NCI-H774 (cell line): ENCODE data around the gene MAGEC1.
"Not testable (repeated sequence)": the region's sequence is repeated elsewhere in the genome, so short reads cannot be mapped to it uniquely, and the experiment has no call there.

ENCODE experiments used
- DNase-seq: peaks from one replicate; lab custom pipeline; 2025; lab: John Stamatoyannopoulos, UW

Gene MAGEC1, protein sequence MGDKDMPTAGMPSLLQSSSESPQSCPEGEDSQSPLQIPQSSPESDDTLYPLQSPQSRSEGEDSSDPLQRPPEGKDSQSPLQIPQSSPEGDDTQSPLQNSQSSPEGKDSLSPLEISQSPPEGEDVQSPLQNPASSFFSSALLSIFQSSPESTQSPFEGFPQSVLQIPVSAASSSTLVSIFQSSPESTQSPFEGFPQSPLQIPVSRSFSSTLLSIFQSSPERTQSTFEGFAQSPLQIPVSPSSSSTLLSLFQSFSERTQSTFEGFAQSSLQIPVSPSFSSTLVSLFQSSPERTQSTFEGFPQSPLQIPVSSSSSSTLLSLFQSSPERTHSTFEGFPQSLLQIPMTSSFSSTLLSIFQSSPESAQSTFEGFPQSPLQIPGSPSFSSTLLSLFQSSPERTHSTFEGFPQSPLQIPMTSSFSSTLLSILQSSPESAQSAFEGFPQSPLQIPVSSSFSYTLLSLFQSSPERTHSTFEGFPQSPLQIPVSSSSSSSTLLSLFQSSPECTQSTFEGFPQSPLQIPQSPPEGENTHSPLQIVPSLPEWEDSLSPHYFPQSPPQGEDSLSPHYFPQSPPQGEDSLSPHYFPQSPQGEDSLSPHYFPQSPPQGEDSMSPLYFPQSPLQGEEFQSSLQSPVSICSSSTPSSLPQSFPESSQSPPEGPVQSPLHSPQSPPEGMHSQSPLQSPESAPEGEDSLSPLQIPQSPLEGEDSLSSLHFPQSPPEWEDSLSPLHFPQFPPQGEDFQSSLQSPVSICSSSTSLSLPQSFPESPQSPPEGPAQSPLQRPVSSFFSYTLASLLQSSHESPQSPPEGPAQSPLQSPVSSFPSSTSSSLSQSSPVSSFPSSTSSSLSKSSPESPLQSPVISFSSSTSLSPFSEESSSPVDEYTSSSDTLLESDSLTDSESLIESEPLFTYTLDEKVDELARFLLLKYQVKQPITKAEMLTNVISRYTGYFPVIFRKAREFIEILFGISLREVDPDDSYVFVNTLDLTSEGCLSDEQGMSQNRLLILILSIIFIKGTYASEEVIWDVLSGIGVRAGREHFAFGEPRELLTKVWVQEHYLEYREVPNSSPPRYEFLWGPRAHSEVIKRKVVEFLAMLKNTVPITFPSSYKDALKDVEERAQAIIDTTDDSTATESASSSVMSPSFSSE

DNA sequence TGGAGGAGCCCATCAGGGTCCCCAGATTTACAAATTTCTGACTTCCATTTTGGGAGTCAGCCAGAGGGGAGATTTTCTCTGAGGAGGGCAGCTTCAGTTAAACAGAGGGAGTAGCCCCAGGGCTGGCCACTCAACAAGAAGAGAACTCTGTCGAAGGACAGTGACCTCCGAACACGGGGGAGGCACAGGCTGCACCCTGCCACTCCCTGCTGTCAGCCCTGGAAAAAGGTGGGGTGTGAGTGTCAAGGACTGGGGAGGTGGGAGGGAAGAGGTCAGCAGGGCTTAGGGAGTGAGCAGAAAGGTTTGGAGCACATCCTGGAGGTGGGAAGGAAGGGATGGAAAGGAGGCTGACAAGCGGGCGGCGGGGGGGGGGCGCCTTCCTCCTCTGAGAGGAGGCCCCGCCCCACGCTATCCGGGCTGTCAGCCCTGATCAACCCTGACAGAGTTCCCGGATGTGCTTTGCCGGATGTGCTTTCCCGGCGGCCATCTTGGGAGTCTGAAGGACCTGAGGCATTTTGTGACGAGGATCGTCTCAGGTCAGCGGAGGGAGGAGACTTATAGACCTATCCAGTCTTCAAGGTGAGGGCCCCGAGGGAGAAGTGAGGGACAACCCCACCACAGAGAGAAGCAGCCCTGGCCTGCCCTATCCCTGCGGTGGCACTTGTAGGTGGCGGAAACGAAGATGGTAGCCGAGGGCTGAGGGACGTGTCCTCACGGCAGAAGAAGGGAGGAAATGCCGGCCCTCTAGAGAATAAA lies at the start of gene MAGEC1:
Gene MAGEC1 (plus strand): TSS at position 495 of the 756 bp plus-strand sequence. CDS start 1,179 bp downstream, outside the sequence.
- DNase-seq: peak; percentile 73

DNA sequence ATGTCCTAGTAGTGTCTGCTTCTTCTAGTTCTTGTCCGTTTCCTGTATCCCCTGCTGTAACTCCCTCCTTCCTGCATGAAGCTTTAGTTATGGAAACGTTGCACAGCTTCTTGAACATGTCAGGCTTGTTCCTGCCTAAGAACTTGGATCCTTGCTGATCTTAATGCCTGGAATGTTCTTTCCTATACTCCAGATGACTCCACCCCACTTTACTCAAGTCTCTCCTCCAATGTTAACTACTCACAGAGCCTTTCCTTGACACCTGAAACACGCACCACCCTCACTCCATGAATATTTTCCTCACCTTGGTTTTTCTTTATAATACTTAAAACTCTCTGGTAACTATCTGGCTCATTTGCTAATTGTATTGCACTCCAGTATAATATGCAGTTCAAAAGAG lies 46.2 kb upstream of the MAGEC1 start:
- no peak for DNase-seq

DNA sequence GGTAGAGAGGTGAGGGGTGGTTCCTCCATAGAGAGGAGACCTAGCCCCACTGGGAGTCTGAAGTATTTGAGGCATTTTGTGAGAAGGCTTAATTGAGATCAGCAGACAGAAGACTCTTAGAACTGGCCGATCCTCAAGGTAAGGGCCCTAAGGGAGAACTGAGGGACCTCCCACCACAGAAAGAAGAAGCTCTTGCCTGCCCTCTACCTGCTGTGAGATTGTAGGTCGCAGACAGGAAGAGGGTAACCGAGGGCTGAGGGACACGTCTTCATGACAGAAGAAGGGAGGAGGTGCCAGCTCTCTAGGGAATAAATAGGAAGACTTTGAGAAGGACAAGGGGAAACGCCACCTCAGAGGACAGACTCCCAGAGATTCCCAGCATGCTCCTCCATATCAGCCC lies 24.1 kb upstream of the MAGEC1 start:
- no peak for DNase-seq

DNA sequence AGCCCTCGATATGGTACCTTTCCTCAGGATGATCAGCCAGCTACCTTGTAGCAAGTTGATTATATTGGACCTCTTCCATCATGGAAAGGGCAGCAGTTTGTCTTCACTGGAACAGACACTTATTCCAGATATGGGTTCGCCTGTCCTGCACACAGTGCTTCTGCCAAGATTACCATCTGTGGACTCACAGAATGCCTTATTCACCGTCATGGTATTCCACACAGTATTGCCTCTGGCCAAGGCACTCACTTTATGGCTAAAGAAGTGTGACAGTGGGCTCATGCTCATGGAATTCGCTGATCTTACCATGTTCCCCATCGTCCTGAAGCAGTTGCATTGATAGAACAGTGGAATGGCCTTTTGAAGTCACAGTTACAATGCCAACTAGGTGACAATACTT lies 14.9 kb upstream of the MAGEC1 start:
- DNase-seq: not testable (repeated sequence)

DNA sequence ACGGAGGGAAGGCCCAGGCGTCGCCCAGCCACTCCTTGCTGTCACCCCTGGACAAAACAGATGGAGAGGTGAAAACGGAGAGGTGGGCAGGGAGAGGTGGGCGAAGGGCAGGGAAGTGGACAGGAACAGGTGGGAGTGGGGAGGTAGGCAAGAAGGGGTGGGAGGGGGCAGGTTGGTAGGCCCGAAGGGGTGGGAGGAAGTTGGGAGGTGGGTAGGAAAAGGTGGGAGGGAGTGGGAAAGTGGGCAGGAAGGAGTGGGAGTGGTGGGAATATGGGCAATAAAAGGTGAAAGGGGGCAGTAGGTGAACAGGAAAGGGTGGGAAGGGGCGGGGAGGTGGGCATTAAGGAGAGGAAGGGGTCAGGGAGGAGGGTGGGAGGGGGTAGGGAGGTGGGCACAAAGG lies 9.0 kb upstream of the MAGEC1 start:
- DNase-seq: no peak

DNA sequence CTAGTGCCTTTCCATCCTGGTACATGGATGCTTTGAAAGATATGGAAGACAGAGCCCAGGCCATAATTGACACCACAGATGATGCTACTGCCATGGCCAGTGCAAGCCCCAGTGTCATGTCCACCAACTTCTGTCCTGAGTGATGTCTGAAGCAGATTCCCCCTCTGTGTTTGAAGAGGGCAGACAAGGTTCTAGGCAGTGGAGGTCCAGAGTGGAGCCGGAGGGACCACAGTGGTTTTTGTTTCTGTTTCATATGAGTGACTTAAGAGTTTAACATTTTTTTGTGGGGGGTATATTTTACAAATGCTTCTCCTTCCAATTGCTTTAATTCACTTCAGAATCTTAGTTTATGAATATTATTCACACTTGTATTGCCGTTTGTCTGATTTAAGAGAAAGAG lies 6.0 kb upstream of the MAGEC1 start:
- no peak for DNase-seq

DNA sequence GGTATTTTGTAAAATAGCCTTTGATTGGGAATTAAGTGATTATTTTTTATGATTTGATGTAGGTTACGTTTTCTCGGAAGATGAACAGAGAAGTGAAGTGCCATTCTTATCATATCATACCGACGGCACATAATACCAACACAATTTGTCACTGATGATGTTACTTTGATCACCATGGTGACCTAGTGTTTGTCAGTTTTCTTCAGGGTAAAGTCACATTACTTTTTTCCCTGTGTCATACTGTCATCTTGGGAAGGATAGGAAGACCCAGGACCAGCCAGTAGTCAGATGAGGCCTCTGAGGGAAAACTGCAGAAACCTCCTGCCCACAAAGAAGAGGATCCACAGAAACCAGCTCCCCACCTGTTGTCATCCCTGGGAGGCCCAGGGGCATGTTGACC lies 1.3 kb upstream of the MAGEC1 start:
- DNase-seq: no peak

DNA sequence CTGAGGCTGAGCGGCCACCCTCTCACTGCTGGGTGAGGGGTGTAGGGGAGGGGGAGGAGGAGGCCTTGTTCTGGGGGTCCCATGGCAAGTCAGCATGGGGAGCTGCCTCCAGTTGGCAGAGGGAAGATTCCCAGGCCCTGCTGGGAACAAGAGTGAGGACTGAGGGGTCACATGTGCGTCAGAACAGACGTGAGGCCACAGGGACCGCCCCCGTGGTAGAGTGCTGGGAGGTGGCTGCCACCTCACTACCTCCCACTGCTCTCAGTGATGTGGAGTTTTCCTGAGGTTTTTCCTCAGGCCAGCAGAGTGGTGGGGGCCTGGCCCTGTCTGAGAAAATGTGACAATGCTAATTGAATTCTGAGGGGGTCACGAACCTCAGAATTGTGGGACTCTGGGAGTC lies 568 bp downstream of the MAGEC1 start:
- peak; percentile 1 for DNase-seq

DNA sequence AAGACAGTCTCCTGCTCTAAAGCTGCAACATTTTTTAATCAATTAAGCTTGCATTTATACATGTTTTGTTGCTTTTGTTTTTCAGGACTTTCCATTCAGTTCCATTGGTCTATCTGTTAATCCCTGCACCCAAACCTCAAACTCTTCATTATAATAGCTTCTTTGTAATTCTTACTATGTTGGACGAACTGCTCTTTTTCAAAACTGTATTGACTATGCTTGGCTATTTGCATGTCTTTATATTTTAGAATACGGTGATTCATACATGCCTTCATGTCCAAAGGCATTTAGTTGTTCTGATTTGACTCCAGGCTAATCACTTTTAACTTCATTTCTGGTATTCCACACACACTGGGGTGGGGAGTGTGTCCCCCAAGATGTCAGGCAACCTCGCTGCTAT lies 14.1 kb downstream of the MAGEC1 start:
- DNase-seq: no peak

DNA sequence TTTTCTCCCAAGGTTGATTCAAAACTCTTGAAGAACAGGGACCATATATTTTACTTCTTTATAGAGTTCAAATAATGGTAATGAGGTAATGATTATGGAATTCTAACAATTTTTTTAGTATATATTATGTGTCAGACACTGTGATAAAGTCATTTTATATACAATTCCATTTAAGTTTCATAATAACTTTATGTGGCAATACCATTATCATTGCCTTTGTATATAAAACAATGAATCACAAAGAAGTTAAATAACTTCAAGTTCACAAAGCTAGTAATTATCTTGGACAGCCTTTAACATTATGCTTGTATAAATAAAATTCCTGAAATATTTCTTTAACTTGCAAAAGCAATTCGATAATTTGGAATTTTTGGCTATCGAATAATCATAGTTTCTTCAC lies 20.6 kb downstream of the MAGEC1 start:
- no peak for DNase-seq

DNA sequence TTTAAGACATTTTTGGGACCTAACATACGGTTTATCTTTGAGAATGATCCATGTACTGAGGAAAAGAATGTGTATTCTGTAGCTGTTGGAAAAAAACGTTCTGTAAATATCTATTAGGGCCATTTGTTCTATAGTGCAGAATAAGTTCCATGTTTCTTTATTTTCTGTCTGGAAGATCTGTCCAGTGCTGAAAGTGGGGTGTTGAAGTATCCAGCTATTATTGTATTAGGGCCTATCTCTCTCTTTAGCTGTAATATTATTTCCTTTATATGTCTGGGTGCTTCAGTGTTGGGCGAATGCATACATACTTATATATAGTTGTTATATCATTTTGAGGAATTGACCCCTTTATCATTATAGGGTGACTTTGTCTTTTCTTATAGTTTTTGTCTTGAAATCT lies 24.7 kb downstream of the MAGEC1 start:
- DNase-seq: no peak

DNA sequence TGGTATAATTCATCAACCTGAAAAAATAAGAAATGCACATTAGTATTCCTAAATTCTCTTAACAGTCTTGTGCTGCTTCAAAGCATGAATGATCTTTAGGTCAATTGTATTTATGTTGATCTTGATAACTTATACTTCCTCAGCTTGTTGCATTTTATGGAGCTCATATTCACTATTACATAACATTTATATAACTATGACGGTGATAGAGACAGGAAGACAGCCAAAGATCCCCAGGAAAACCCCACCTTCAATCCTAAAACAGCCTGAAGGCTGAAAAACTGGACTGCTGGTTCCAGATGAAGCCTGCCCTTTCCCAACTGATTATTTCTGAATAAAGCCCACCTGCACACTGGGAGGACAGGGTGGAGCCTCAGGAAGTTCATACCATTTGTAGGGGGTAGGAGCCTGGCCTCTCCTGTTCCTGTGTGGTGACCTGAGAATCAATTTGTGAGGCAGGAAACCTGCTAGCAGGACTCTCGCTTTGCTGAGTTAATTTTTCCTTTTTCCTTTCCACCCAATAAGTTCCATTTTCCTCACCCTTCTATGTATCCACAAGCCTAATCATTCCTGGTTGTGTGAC lies 30.5 kb downstream of the MAGEC1 start:
- no peak for DNase-seq

DNA sequence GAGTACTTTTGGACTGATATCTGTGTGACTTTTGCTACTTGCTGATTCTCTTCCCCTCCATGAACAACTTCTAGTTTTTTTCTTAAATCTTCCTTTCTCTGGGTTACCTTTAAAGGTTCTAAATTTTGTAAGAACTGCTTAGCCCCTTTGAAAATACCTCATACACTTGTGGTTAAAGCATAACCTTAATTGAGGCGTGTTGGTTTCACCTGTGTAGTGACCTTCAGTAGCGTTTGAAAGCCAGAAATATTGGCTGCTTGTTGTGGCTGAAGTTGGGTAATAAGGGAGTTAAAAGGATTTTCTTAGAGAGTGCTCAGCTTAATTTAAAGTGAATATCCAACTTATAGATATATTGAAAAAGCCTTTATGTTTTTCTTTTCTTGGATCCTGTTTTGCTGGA lies 32.0 kb downstream of the MAGEC1 start:
- DNase-seq: no peak

DNA sequence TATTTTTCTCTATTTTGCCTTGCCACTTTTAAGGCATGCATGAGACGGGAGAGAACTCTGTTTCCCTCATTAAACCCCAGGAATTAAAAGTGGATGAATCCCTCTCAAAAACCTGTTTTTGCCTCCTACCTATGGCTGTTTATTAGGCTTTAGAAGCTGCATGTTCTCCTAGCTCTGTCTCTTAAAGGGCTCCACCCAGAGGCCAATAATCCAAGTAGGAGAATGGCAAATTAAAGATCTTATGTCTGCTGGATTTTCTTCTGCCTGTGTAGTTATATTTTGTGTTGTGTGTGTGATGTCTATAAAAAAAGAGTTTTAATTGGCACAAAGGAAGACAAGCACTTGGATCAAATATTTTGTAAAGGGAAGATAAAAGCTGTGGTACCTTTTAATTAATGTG lies 32.4 kb downstream of the MAGEC1 start:
- no peak for DNase-seq

DNA sequence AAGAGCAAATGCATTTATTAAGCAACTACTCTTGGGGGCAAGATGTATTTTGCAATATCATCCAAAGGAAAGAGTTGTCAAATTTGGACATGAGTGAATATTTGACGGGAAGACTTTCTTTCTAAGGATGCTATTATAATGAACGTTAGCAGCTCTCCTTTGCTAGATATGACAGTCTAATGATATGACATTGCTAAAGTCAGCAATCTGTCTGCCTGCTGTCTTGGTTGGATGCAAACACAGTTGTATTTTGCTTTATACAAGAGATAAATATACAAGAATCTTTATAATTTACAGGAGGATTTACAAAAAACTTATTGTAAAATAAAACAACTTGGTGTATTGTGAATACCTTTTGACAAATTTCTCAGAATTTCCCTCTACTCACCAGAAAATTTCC lies 37.5 kb downstream of the MAGEC1 start:
- DNase-seq: no peak

DNA sequence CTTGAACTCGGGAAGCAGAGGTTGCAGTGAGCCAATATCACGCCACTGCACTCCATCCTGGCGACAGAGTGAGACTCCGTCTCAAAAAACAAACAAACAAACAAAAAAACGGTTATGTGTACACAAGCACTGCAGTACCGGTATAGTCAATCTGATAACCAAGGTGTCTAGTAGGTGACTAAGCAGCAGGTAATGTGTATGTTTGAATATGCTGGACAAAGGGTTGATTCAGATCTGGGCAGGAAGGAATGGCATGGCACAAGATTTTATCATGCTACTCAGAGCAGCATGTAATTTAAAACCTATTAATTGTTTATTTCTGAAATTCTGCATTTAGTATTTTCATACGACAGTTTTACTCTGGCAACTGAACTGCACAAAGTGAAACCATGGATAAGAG lies 41.7 kb downstream of the MAGEC1 start:
- no peak for DNase-seq

DNA sequence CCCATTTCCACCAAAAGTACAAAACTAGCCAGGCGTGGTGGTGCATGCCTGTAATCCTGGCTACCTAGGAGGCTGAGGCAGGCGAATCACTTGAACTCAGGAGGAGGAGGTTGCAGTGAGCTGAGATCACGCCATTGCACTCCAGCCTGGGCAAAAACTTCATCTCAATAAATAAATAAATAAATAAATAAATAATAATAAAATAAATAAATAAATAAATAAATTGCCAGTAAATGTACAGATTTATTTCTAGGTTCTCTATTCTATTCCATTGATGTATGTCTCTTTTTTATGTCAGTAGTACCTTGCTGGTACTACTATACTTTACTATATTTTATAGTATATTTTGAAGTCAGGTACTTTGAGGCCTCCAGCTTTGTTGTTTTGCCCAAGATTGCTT lies 43.7 kb downstream of the MAGEC1 start:
- no peak for DNase-seq

DNA sequence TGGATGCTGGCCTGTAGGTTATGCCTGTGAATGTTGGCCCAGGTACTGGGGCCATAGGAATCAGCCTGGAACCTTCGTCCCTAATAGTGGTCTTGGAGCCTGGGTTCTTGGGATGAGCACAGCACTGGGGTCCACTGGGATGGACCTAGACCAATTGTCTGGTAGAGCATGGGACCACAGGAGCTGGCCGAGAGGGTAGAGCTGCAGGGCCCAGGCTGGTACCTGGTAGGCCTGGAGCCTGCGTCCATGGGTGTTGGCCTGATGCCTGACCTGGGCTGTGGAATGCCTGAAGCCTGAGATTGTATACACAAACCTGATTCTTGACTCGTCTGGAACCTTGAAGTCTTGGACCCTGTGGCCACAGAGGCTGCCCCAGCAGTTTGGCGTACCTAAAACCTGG lies 48.9 kb downstream of the MAGEC1 start:
- DNase-seq: no peak

DNA sequence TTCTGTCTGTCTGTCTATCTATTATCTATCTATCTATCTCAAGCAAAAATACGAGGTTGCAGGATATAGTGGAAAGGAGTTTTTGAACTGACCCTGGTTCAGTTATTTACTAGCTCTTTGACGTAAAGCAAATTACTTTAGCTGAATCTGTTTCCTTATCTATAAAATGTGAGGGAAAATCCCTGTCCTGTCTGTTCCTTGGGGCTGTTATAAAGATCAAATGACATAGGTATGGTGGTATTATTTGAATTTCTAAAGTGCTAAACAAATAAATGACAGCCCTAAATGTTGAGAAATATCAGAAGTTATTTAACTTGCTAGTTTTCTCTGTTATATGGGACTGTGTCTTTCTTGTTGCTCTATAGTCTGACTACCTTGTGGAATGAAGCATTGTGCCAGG lies 55.0 kb downstream of the MAGEC1 start:
- no peak for DNase-seq
